DND-41 (cell line): ENCODE data around the gene KANSL1L.
"Not testable (repeated sequence)": the region's sequence is repeated elsewhere in the genome, so short reads cannot be mapped to it uniquely, and the experiment has no call there.

Experiments
- ATAC-seq: fragments of 200-7000 bp; cut with Tn5 transposase; 3 replicates; pipeline ENCODE4 v1.9.1; 2021; ENCODE audit warnings: low read depth; ENCODE audit not compliant: insufficient read depth
- DNase-seq: peaks from one replicate; pipeline ENCODE4 v3.0.0-alpha.2; 2020
- H2AFZ ChIP-seq: 2 replicates; pipeline ENCODE4 v1.6.0; 2012; ENCODE audit warnings: low read depth, low read length
- H3K27ac ChIP-seq: 2 replicates; pipeline ENCODE4 v1.5.1; 2012; ENCODE audit warnings: low read length, inconsistent platforms
- H3K27me3 ChIP-seq: fragments of 200-600 bp; sonication (generic); 2 replicates; pipeline ENCODE4 v1.6.0; 2012; ENCODE audit warnings: low read length, mild to moderate bottlenecking, inconsistent platforms; ENCODE audit not compliant: insufficient read depth, poor library complexity
- H3K36me3 ChIP-seq: 2 replicates; pipeline ENCODE4 v1.5.1; 2012; ENCODE audit warnings: low read length, inconsistent platforms; ENCODE audit not compliant: insufficient read depth
- H3K4me1 ChIP-seq: 2 replicates; pipeline ENCODE4 v1.5.1; 2012; ENCODE audit warnings: mild to moderate bottlenecking, low read length; ENCODE audit not compliant: insufficient read depth
- H3K4me2 ChIP-seq: 2 replicates; pipeline ENCODE4 v1.6.0; 2012; ENCODE audit warnings: mild to moderate bottlenecking, moderate library complexity, low read length, inconsistent platforms; ENCODE audit not compliant: insufficient read depth
- H3K4me3 ChIP-seq, 2 experiments: fragments of 200-600 bp in 1 of 2; shearing (Covaris generic) in 1 of 2; 2 replicates each; pipeline ENCODE4 v1.5.1; 2012 to 2016; ENCODE audit warnings: inconsistent platforms in 2 of 2, low read length in 2 of 2, mild to moderate bottlenecking in 2 of 2, low read depth in 1 of 2, moderate library complexity in 1 of 2
- H3K79me2 ChIP-seq: 2 replicates; pipeline ENCODE4 v1.6.0; 2012; ENCODE audit warnings: low read length, inconsistent platforms; ENCODE audit not compliant: insufficient read depth
- H3K9ac ChIP-seq: 2 replicates; pipeline ENCODE4 v1.6.0; 2012; ENCODE audit warnings: low read depth, mild to moderate bottlenecking, inconsistent platforms, low read length, moderate library complexity
- H3K9me3 ChIP-seq: 2 replicates; pipeline ENCODE4 v1.5.1; 2012; ENCODE audit warnings: low read length, moderate library complexity, mild to moderate bottlenecking, inconsistent platforms; ENCODE audit not compliant: insufficient read depth, severe bottlenecking
- H4K20me1 ChIP-seq: 2 replicates; pipeline ENCODE4 v1.6.0; 2012; ENCODE audit warnings: low read length; ENCODE audit not compliant: insufficient read depth
- EZH2 ChIP-seq: IDR thresholded peaks from 3 replicates; pipeline ENCODE4 v1.6.1; 2012; ENCODE audit warnings: borderline replicate concordance, low read depth, mild to moderate bottlenecking, moderate library complexity, low read length, inconsistent platforms; ENCODE audit not compliant: severe bottlenecking
- TF ChIP-seq, protein P1 (sequence below): IDR thresholded peaks from 2 replicates; pipeline ENCODE4 v1.5.1; 2012; ENCODE audit warnings: borderline replicate concordance, low read length, moderate library complexity, mild to moderate bottlenecking; ENCODE audit not compliant: poor library complexity, severe bottlenecking; ENCODE audit errors: extremely low read depth

The KANSL1L gene

DNA sequence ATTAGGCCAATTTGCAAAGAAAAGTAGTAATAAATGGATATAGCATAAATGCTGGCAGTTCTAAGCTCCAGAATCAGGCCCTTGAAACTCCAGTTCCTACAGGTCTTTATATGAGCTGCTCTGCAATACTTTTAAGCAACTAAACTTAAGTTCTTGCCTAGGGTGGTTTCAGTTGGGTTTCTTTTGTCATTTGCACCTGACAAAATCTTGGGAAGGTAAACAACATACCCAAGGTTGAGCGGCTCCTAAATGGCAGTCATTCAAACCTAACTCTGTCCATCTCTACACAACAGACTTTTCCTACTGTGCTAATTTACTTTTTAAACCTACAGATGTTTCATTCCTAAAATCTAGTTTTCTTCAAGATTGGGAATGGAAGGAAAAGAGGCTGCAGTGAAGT lies 9.3 kb upstream of the KANSL1L start:
- peak overlapping the region; percentile 62 for H3K27ac ChIP-seq
- no peak for DNase-seq
- no peak overlapping the region for H3K4me2 ChIP-seq
- no peaks in the 10 kb centered on the region for H3K27me3 ChIP-seq
- H3K9me3 ChIP-seq = peaks cover 11% of the 10 kb centered on the region
- no peak for TF ChIP-seq EZH2
- TF ChIP-seq, protein P1, sequence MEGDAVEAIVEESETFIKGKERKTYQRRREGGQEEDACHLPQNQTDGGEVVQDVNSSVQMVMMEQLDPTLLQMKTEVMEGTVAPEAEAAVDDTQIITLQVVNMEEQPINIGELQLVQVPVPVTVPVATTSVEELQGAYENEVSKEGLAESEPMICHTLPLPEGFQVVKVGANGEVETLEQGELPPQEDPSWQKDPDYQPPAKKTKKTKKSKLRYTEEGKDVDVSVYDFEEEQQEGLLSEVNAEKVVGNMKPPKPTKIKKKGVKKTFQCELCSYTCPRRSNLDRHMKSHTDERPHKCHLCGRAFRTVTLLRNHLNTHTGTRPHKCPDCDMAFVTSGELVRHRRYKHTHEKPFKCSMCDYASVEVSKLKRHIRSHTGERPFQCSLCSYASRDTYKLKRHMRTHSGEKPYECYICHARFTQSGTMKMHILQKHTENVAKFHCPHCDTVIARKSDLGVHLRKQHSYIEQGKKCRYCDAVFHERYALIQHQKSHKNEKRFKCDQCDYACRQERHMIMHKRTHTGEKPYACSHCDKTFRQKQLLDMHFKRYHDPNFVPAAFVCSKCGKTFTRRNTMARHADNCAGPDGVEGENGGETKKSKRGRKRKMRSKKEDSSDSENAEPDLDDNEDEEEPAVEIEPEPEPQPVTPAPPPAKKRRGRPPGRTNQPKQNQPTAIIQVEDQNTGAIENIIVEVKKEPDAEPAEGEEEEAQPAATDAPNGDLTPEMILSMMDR = no peak
- ATAC-seq = no peak
- no peaks in the 10 kb centered on the region for H3K79me2 ChIP-seq
- H3K36me3 ChIP-seq = no peaks in the 10 kb centered on the region
- H3K4me1 ChIP-seq = peaks cover 51% of the 10 kb centered on the region
- H2AFZ ChIP-seq = no peak overlapping the region
- no peak overlapping the region for H3K4me3 ChIP-seq
- no peak overlapping the region for H3K9ac ChIP-seq
- no peaks in the 10 kb centered on the region for H4K20me1 ChIP-seq

DNA sequence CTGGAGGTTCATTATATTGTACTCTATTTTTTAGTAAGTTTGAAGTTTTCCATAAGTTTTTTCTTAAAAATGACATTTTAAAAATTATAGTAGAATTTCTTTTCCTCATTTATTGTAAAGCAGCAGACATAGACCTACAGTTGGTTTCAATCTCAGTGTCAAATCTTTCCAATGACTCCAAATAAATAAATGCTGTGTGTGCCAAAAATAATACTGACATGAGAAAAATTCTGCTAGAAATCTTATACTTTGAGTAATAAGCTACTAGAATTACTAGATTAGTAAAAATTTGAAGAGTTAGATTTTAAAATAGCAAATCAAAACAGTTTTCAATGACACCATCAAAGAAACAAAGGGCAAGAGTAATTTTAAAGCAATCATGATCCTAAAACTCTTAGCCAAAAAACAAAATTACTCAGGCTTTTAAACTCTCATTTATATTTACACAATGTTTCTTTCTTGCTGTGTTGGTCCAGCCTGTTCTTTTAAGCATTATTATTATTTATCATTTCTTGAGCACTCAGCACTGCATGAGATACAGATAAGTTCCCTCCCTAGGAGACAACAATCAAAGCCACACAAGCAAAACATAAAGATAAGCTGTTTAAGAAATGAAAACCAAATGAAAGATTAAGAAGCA lies 8.3 kb upstream of the KANSL1L start:
- H3K27ac ChIP-seq = 0 out of 2 replicates have a peak overlapping the region, but pooled peaks have one; percentile 62
- H3K27me3 ChIP-seq = no peaks in the 10 kb centered on the region
- H3K36me3 ChIP-seq = no peaks in the 10 kb centered on the region
- no peak for DNase-seq
- H3K79me2 ChIP-seq = no peaks in the 10 kb centered on the region
- H3K4me1 ChIP-seq = peaks cover 51% of the 10 kb centered on the region
- no peak overlapping the region for H2AFZ ChIP-seq
- ATAC-seq = no peak
- no peak overlapping the region for H3K4me2 ChIP-seq
- H3K9ac ChIP-seq = no peak overlapping the region
- H3K9me3 ChIP-seq = peaks cover 3% of the 10 kb centered on the region
- no peak overlapping the region for H3K4me3 ChIP-seq
- no peaks in the 10 kb centered on the region for H4K20me1 ChIP-seq
- TF ChIP-seq EZH2 = no peak
- TF ChIP-seq, protein P1 = no peak

DNA sequence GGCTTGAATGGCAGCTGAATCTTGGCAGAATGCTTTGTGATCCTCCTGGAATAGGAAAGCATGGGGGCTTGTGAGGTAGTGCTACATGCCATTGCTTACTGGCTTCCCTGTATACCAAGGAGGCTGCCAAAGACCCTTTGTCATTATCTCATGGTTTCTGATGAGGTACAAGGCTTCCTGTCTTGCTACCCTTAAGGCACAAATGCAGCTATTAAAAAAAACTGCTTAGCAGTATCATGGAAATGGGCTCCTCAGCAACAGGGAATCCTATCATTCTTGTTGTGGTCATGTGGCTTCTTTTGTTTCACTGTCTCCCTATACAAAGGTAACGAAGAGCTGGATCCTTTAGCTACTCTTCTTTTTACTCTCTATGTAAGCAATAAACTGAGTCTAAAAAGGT lies 6.6 kb upstream of the KANSL1L start:
- H3K27ac ChIP-seq = peak overlapping the region; percentile 61; the same call in 1 of the 2 replicates
- no peaks in the 10 kb centered on the region for H3K79me2 ChIP-seq
- DNase-seq (no peak), ATAC-seq (no peak)
- H3K36me3 ChIP-seq = no peaks in the 10 kb centered on the region
- no peaks in the 10 kb centered on the region for H3K9me3 ChIP-seq
- H3K4me1 ChIP-seq = peaks cover 48% of the 10 kb centered on the region
- no peak overlapping the region for H3K4me2 ChIP-seq
- TF ChIP-seq, protein P1 = no peak
- TF ChIP-seq EZH2 = no peak
- no peaks in the 10 kb centered on the region for H3K27me3 ChIP-seq
- no peak overlapping the region for H3K9ac ChIP-seq
- H4K20me1 ChIP-seq = no peaks in the 10 kb centered on the region
- no peak overlapping the region for H2AFZ ChIP-seq
- no peak overlapping the region for H3K4me3 ChIP-seq

GRCh38 chr2:210177115-210177514 lies 5.9 kb upstream of the KANSL1L start:
- H3K27me3 ChIP-seq, H3K79me2 ChIP-seq, H3K4me3 ChIP-seq, H2AFZ ChIP-seq, H3K9me3 ChIP-seq, DNase-seq, H3K27ac ChIP-seq, H3K9ac ChIP-seq, H3K36me3 ChIP-seq, H3K4me2 ChIP-seq, ATAC-seq, H4K20me1 ChIP-seq: not testable (repeated sequence)
- peaks cover 49% of the 10 kb centered on the region for H3K4me1 ChIP-seq
